Keratinocyte (primary cell): Measurements from ENCODE around the gene TOX2. TPM values are rescaled to one million over a fixed set of nuclear protein-coding genes. Genes with fewer than 3 reads are reported as not detected.

Experiments used
- DNase-seq: peaks from one replicate; pipeline ENCODE4 v3.0.0-alpha.2; 2011; ENCODE audit warnings: low read depth, missing footprints, low spot score
- FAIRE-seq: peaks from 2 replicates; lab custom pipeline; 2011; peaks lifted over from hg19 to GRCh38; lab: Jason Lieb, UNC
- H2AFZ ChIP-seq: 2 replicates; pipeline ENCODE4 v1.6.0; 2012; ENCODE audit warnings: low read length, control low read depth, inconsistent platforms; ENCODE audit not compliant: control insufficient read depth
- H3K27ac ChIP-seq: 2 replicates; pipeline ENCODE4 v1.5.1; 2011; ENCODE audit warnings: low read length; ENCODE audit not compliant: control insufficient read depth, insufficient read depth
- H3K27me3 ChIP-seq: 3 replicates; pipeline ENCODE4 v1.6.0; 2011; ENCODE audit warnings: low read length; ENCODE audit not compliant: control insufficient read depth, insufficient read depth; ENCODE audit errors: extremely low read depth
- H3K36me3 ChIP-seq, 2 experiments: 2 replicates in 1 of 2; 3 replicates in 1 of 2; pipeline ENCODE4 v1.5.1; 2011; ENCODE audit warnings: low read length in 2 of 2, mild to moderate bottlenecking in 1 of 2; ENCODE audit not compliant: control insufficient read depth in 2 of 2, insufficient read depth in 2 of 2; ENCODE audit errors: extremely low read depth in 1 of 2
- H3K4me1 ChIP-seq: 3 replicates; pipeline ENCODE4 v1.5.1; 2011; ENCODE audit warnings: low read length; ENCODE audit not compliant: control insufficient read depth, insufficient read depth; ENCODE audit errors: extremely low read depth
- H3K4me2 ChIP-seq: 3 replicates; pipeline ENCODE4 v1.6.0; 2011; ENCODE audit warnings: low read depth, low read length; ENCODE audit not compliant: control insufficient read depth, insufficient read depth; ENCODE audit errors: extremely low read depth
- H3K4me3 ChIP-seq, 3 experiments: fragments of 200-600 bp in 1 of 3; sonication (generic) in 1 of 3; 2 replicates in 2 of 3; 3 replicates in 1 of 3; pipeline ENCODE4 v1.5.1; 2011 to 2016; ENCODE audit warnings: low read length in 3 of 3, mild to moderate bottlenecking in 3 of 3, control low read depth in 2 of 3, inconsistent platforms in 1 of 3, low read depth in 1 of 3, mixed read lengths in 1 of 3, mixed run types in 1 of 3, moderate library complexity in 1 of 3; ENCODE audit not compliant: control insufficient read depth in 2 of 3, insufficient read depth in 2 of 3; ENCODE audit errors: extremely low read depth in 1 of 3
- H3K79me2 ChIP-seq: 2 replicates; pipeline ENCODE4 v1.6.0; 2012; ENCODE audit warnings: low read length; ENCODE audit not compliant: control insufficient read depth, insufficient read depth
- H3K9ac ChIP-seq: 3 replicates; pipeline ENCODE4 v1.6.0; 2011; ENCODE audit warnings: low read length; ENCODE audit not compliant: control insufficient read depth, insufficient read depth; ENCODE audit errors: extremely low read depth
- H3K9me1 ChIP-seq: 3 replicates; pipeline ENCODE4 v1.6.0; 2011; ENCODE audit warnings: low read length; ENCODE audit not compliant: control insufficient read depth, insufficient read depth; ENCODE audit errors: extremely low read depth
- H3K9me3 ChIP-seq: 2 replicates; pipeline ENCODE4 v1.5.1; 2012; ENCODE audit warnings: low read depth, low read length; ENCODE audit not compliant: control insufficient read depth
- H4K20me1 ChIP-seq: 3 replicates; pipeline ENCODE4 v1.6.0; 2011; ENCODE audit warnings: low read length; ENCODE audit not compliant: control insufficient read depth, insufficient read depth; ENCODE audit errors: extremely low read depth
- CTCF ChIP-seq, 3 experiments: IDR thresholded peaks in 1 of 3; conservative IDR thresholded peaks in 1 of 3; optimal IDR thresholded peaks in 1 of 3; 2 replicates in 2 of 3; 3 replicates in 1 of 3; pipeline versions ENCODE3 to v1.5.1; 2011; ENCODE audit warnings: low read length in 3 of 3, mild to moderate bottlenecking in 3 of 3, moderate library complexity in 2 of 3, control low read depth in 1 of 3, inconsistent platforms in 1 of 3; ENCODE audit not compliant: insufficient read depth in 2 of 3; ENCODE audit errors: extremely low read depth in 1 of 3
- EZH2 ChIP-seq: IDR thresholded peaks from one replicate; pipeline ENCODE4 v1.6.1; 2012; ENCODE audit warnings: inconsistent platforms, mild to moderate bottlenecking, low read length, moderate library complexity
- dilution Hi-C: fragments of 300-500 bp; cut with MboI; formaldehyde crosslinking; loops from one replicate; pipeline ENCODE4 v1.7.0; 2020; ENCODE audit warnings: low sequenced_read_pairs; ENCODE audit not compliant: extremely low pct_ligation_motif_present
- polyA plus RNA-seq, 5 experiments: library from polyadenylated mRNA; depleted of rRNA in 3 of 5; stranded (reverse) in 3 of 5; stranded (forward) in 1 of 5; unstranded in 1 of 5; fragments of >200 nt; gene quantifications; 1 replicate in 1 of 5; 2 replicates in 3 of 5; 3 replicates in 1 of 5; pipeline versions ENCODE4 v1.2.1 to v1.2.3, GENCODE V29; 2011 to 2012; ENCODE audit warnings: missing spikeins in 2 of 5, low read depth in 1 of 5, low replicate concordance in 1 of 5

Gene TOX2
- polyA plus RNA-seq, 1 donor (not counting 4 experiments of a cell fraction or from before 2014, with no cell fraction given) = 0.20 TPM

DNA sequence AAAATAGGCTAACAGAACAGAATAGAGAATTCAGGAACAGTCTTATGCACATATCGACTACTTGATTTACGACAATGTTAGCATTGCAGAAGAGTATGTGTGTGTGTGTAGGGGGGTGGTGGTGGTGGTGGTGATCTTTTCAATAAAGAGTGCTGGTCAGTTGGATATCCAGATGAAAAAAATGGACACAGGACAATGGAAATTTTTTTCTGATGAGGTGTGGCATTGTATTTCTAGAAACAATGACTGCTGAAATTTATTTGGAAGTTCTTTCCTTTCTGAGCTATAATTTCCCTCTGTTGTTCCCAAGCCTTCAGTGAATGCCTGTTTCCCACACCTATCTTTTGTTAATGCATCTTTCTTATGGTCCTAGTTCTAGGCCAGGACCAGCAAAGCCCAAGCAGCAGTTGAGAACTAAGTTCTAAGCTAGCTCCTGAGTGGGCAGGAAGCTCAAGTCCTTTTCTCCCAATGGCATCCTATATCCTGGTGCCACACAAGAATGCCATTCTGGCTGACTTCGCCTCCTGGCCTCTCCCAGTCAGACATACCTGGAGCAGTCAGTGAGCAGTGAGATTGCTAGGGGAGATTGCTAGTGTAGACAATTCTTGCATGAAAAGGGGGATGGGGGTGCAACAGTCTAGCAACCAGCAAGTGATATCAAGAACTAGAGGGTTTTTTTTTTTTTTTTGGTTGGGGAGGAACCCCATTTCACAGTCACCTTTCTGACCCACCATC lies 1.2 kb upstream of the TOX2 start:
- peaks cover 40% of the 10 kb centered on the region for H3K27me3 ChIP-seq
- H2AFZ ChIP-seq = no peak overlapping the region
- dilution Hi-C loops = no loop called here
- no peak for FAIRE-seq
- no peak overlapping the region for H3K9ac ChIP-seq
- H4K20me1 ChIP-seq = no peaks in the 10 kb centered on the region
- no peak overlapping the region for H3K4me2 ChIP-seq
- DNase-seq = no peak
- peaks cover 8% of the 10 kb centered on the region for H3K4me1 ChIP-seq
- H3K27ac ChIP-seq = no peak overlapping the region
- H3K9me3 ChIP-seq = no peaks in the 10 kb centered on the region
- TF ChIP-seq EZH2 (no peak), CTCF (optimal IDR thresholded peaks at IDR 0.05 in 1 of 3, IDR thresholded peaks at IDR 0.05 in 1 of 3, conservative IDR thresholded peaks at IDR 0.05 in 1 of 3; ENCODE audit: extremely low read depth in 1 of 3, insufficient read depth in 2 of 3, low read length in 3 of 3) (no peak)
- no peaks in the 10 kb centered on the region for H3K9me1 ChIP-seq
- H3K79me2 ChIP-seq = no peaks in the 10 kb centered on the region
- no peak overlapping the region for H3K4me3 ChIP-seq
- no peaks in the 10 kb centered on the region for H3K36me3 ChIP-seq

GRCh38 chr20:43915211-43916072 lies 790 bp downstream of the TOX2 start:
- H3K9me1 ChIP-seq = no peaks in the 10 kb centered on the region
- no peak for FAIRE-seq
- H2AFZ ChIP-seq = peak overlapping the region; percentile 34
- no peaks in the 10 kb centered on the region for H3K79me2 ChIP-seq
- no peak overlapping the region for H3K27ac ChIP-seq
- peak overlapping the region in 2 of 3 experiments; percentile 7 to 47 for H3K4me3 ChIP-seq
- H3K36me3 ChIP-seq = no peaks in the 10 kb centered on the region
- no peak for DNase-seq
- TF ChIP-seq CTCF (optimal IDR thresholded peaks at IDR 0.05 in 1 of 3, IDR thresholded peaks at IDR 0.05 in 1 of 3, conservative IDR thresholded peaks at IDR 0.05 in 1 of 3; ENCODE audit: extremely low read depth in 1 of 3, insufficient read depth in 2 of 3, low read length in 3 of 3) (no peak), EZH2 (peak; percentile 99)
- no peak overlapping the region for H3K9ac ChIP-seq
- peaks cover 40% of the 10 kb centered on the region for H3K27me3 ChIP-seq
- H3K4me2 ChIP-seq = peak overlapping the region; percentile 45
- dilution Hi-C loops = no loop called here
- no peaks in the 10 kb centered on the region for H3K9me3 ChIP-seq
- H4K20me1 ChIP-seq = no peaks in the 10 kb centered on the region
- H3K4me1 ChIP-seq = peaks cover 8% of the 10 kb centered on the region
